Neural progenitor cell (in vitro differentiated cells): Measurements from ENCODE around the gene SSBP3.

Source experiments
- EZH2 ChIP-seq: fragments of 200-600 bp; sonication (generic); IDR thresholded peaks from 2 replicates; pipeline ENCODE4 v1.6.1; 2017; ENCODE audit warnings: antibody characterized with exemption, mild to moderate bottlenecking, moderate library complexity
- TF ChIP-seq, protein P1 (sequence below): fragments of 200-600 bp; sonication (generic); IDR thresholded peaks from 2 replicates; pipeline ENCODE4 v1.5.1; 2017; ENCODE audit warnings: antibody characterized with exemption, mild to moderate bottlenecking

DNA sequence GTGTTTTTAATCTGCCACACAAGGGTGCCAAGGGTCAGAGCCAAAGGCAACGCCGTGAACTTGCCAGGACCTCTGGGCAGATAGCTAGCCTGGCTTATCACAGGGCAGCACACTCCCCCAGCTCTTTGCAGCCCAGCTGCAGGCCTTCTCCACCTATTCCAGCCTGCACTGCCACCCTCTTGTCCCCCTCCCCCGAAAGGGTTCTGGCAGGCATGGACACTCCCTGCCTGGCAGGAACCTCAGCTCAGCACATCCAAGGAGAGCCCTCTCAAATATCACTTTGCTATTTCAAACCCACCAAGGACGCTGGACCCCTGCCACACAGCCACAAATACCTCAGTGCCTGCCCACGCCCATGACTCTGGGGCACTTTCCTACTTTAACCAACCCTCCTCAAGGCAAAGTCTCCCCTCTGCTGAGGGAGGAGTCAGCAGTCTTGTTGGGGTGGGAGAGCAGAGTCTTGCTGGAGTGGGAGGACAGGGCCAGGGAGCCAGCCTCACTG, 9.1 kb downstream of the SSBP3 start:
- TF ChIP-seq, protein P1, sequence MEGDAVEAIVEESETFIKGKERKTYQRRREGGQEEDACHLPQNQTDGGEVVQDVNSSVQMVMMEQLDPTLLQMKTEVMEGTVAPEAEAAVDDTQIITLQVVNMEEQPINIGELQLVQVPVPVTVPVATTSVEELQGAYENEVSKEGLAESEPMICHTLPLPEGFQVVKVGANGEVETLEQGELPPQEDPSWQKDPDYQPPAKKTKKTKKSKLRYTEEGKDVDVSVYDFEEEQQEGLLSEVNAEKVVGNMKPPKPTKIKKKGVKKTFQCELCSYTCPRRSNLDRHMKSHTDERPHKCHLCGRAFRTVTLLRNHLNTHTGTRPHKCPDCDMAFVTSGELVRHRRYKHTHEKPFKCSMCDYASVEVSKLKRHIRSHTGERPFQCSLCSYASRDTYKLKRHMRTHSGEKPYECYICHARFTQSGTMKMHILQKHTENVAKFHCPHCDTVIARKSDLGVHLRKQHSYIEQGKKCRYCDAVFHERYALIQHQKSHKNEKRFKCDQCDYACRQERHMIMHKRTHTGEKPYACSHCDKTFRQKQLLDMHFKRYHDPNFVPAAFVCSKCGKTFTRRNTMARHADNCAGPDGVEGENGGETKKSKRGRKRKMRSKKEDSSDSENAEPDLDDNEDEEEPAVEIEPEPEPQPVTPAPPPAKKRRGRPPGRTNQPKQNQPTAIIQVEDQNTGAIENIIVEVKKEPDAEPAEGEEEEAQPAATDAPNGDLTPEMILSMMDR: no peak
- TF ChIP-seq EZH2: no peak
